T-helper 1 cell treated with Interleukin-12 subunit alpha and Interleukin-12 subunit beta and Interleukin-4 antibody, amounts not matched to agents 30 μg/mL and 1 μg/mL, for 36 hours (primary cell): Measurements from ENCODE around the gene SLC12A3.
"Not testable (repeated sequence)": the region's sequence is repeated elsewhere in the genome, so short reads cannot be mapped to it uniquely, and the experiment has no call there.

Experiments
- H3K27ac Mint-ChIP-seq: one replicate; pipeline ENCODE4 v1.8.0; 2021; ENCODE audit warnings: mild to moderate bottlenecking, mixed read lengths
- H3K27me3 Mint-ChIP-seq: one replicate; pipeline ENCODE4 v1.8.0; 2021; ENCODE audit warnings: low read depth, mixed read lengths
- H3K36me3 Mint-ChIP-seq: one replicate; pipeline ENCODE4 v1.8.0; 2021; ENCODE audit warnings: low read depth, mixed read lengths
- H3K4me1 Mint-ChIP-seq: one replicate; pipeline ENCODE4 v1.8.0; 2021; ENCODE audit warnings: low read depth, mixed read lengths
- H3K4me3 Mint-ChIP-seq: one replicate; pipeline ENCODE4 v1.8.0; 2021; ENCODE audit warnings: mild to moderate bottlenecking, moderate library complexity, mixed read lengths
- H3K9me3 Mint-ChIP-seq: one replicate; pipeline ENCODE4 v1.8.0; 2021; ENCODE audit warnings: mixed read lengths

The SLC12A3 gene

DNA sequence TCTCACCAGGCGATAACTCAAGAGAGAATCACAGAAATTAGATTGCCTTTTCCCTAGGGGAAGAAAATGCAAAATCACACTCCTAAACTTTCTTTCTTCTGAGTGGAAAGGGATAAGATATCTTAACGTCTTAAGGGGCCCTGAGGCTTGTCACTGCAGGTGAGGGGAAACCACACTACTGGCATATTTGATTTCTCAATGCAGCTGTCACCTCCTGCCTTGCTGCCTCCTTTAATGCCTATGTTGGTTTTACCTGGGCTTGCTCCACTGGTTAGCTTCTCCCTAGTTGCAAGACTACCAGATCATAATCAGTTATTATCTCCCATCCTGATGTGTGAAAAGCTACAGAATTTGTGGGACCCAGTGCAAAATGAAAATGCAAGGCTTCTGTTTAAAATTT lies 62.5 kb downstream of the SLC12A3 start:
- H3K4me3 Mint-ChIP-seq: no peak overlapping the region
- peaks cover under 1% of the 10 kb centered on the region for H3K36me3 Mint-ChIP-seq

DNA sequence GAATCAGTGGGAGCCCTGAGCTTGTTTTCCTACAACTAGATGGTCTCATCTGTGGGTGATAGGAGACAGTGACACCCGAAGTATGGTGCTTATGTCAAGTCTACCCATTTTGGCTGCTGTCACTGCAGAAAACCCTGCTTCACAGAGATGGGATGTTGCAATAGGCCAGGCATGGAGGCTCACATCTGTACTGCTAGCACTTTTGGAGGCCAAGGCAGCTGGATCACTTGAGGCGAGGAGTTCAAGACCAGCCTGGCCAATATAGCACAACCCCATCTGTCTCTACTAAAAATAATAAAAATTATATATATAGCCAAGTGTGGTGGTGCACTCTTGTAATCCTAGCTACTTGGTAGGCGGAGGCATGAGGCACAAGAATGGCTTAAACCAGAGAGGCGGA lies 64.6 kb downstream of the SLC12A3 start:
- H3K27me3 Mint-ChIP-seq: no peaks in the 10 kb centered on the region
- H3K4me3 Mint-ChIP-seq: no peak overlapping the region
- H3K4me1 Mint-ChIP-seq: peaks cover 20% of the 10 kb centered on the region
- H3K27ac Mint-ChIP-seq: no peak overlapping the region
- no peaks in the 10 kb centered on the region for H3K9me3 Mint-ChIP-seq
- peaks cover 17% of the 10 kb centered on the region for H3K36me3 Mint-ChIP-seq

More for the DNA sequence above, 62.5 kb downstream of the SLC12A3 start:
- H3K9me3 Mint-ChIP-seq: no peaks in the 10 kb centered on the region
- no peaks in the 10 kb centered on the region for H3K27me3 Mint-ChIP-seq
- H3K27ac Mint-ChIP-seq: no peak overlapping the region
- H3K4me1 Mint-ChIP-seq: peaks cover 19% of the 10 kb centered on the region

DNA sequence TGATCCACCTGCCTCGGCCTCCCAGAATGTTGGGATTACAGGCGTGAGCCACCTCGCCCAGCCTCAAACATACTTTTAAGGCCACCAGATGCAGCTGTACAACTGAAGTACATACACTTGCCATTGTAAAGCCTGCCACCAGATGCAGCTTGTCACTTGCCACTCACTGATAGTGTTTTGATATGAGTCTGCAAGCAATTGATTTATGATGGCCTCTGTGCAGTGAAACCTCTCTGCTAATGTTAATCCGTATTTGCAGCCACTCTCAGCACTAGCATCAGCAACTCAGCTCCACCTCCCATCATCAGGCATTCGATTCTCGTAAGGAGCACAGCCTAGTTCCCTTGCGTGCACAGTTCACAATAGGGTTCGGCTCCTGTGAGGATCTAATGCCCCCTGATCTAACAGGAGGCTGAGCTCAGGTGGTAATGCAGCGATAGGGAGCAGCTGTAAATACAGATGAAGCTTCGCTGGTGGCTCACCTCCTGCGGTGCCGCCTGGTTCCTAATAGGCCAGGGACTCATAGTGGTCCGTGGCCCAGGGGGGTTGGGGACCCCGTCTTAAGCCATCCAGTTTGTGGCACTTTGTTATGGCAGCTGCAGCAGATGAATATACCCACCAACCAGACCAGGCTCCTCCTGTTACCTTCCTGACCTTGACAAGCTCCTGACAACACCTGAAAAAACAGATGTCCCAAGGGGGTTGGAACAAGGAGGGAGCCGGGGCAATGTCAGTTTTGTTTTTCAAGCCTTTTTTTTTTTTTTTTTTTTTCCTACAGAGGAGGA lies 65.7 kb downstream of the SLC12A3 start:
- Mint-ChIP-seq H3K4me1 (peaks cover 25% of the 10 kb centered on the region), H3K27me3 (no peaks in the 10 kb centered on the region), H3K4me3 (peak overlapping the region; percentile 99), H3K9me3 (no peaks in the 10 kb centered on the region), H3K27ac (peak overlapping the region; percentile 90), H3K36me3 (peaks cover 28% of the 10 kb centered on the region)

DNA sequence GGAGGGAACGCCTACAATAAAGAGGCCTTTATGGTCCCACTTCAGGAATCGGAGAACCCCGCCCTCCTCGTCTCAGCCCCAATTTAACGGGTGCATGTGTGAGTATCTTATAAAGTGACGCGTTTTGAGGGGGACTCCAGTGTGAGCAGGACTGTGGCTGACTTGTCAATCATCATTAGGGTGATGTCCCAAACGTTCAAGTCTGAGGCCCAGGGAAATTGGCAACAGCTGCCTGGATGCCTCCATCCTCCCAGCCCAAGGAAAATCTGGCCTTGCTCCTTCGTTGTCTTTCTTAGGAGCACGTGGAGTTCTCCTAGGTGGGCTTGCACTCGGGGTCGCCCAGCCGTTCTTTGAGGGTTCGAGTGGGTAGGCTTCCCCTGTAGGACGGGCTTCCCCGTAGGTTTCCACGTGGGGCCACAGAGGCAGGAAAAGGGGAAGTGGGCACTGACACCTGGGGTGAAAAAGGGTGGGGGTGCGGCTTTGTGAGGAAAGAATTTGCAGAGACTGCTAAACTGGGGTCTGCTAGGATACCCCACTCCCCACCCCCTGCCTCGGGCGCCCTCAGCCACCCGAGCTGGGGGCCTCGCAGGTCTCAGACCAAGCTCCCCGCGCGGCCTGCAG lies 66.4 kb downstream of the SLC12A3 start:
- Mint-ChIP-seq H3K4me3 (peak overlapping the region; percentile 99), H3K4me1 (peaks cover 31% of the 10 kb centered on the region), H3K36me3 (peaks cover 33% of the 10 kb centered on the region), H3K9me3 (no peaks in the 10 kb centered on the region), H3K27me3 (no peaks in the 10 kb centered on the region), H3K27ac (peak overlapping the region; percentile 90)

DNA sequence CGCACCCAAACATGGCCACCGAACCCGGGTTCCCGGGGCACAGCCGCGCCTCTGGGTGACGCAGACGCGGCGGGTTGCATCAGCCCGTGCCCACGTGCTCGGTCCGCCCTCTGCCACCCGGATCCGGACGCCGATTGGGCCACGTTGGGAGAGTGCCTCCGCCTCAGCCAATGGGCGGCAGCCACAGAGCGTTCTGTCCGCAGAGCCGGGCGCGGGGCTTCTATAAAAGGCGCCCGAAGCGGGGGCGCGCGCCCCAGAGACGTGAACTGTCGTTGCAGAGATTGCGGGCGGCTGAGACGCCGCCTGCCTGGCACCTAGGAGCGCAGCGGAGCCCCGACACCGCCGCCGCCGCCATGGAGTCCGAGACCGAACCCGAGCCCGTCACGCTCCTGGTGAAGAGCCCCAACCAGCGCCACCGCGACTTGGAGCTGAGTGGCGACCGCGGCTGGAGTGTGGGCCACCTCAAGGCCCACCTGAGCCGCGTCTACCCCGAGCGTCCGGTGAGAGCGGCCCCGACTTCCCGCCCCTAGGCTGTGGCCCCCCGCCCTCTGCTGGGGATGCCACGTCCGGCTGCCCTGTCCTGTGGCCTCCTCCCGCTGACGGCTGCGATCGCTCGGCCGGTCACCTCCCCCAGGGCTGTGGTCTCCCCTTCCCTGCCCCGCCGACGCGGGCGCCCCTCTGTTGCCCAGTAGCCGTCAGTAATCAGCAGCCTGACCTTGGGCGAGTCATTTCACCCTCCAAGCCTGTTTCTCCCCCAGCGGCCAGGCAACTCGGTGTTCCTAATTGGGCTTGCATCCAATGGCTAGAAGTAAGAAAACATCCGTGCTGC lies 67.1 kb downstream of the SLC12A3 start, which contains the start of gene HERPUD1:
Gene HERPUD1, plus strand, starts transcription at position 251 of the 829 bp plus-strand sequence. Its CDS starts 103 bp downstream, at position 354.
- H3K9me3 Mint-ChIP-seq: no peaks in the 10 kb centered on the region
- H3K4me1 Mint-ChIP-seq: peaks cover 38% of the 10 kb centered on the region
- H3K36me3 Mint-ChIP-seq: peaks cover 41% of the 10 kb centered on the region
- no peaks in the 10 kb centered on the region for H3K27me3 Mint-ChIP-seq
- H3K4me3 Mint-ChIP-seq: peak within 1 kb of the TSS; percentile 99
- peak within 1 kb of the TSS; percentile 99 for H3K27ac Mint-ChIP-seq

DNA sequence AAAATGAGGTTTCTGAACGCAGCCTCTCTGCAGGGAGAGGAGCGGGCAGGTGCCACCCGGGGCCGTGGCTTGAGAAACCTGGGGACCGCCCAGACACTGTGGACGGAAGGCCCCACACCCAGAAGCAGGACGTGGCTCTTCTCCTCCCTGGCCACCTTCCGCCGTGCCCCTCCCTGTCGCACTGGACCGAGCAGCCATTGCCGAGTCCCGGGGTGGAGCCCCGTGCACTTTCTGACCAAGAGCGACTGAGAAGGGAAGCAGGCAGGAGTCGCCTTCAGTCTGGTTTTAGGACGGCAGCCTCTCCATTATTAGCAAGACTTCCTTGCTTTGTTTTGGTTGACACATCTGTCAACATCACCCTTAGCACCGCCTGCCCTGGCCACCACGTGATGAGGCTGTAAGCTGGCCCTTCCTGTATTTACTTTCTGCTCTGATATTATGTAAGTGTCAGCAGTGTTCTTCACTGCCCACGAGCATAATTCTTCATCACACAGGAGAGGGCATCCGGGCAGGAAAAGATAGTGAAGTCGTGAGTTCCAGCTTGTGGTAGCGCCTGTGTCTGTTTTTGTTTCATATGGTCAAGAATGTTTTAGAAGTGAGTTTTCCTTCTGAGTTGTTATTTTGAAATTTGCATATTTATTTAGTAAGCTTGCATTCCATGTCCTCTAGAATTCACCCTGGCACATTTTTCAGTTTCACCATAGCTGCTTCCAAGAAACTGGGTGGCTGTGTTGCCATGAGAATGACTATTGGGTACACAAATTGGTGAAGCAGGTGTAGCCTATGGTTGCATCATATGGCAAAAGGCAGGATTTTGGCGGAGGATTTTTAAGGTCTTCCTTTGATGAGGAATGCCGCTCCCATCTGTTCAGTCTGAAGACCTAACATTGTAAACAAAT lies 68.0 kb downstream of the SLC12A3 start:
- Mint-ChIP-seq H3K4me1 (peaks cover 45% of the 10 kb centered on the region), H3K9me3 (no peaks in the 10 kb centered on the region), H3K4me3 (peak overlapping the region; percentile 99), H3K27me3 (no peaks in the 10 kb centered on the region), H3K36me3 (peaks cover 46% of the 10 kb centered on the region), H3K27ac (peak overlapping the region; percentile 99)

DNA sequence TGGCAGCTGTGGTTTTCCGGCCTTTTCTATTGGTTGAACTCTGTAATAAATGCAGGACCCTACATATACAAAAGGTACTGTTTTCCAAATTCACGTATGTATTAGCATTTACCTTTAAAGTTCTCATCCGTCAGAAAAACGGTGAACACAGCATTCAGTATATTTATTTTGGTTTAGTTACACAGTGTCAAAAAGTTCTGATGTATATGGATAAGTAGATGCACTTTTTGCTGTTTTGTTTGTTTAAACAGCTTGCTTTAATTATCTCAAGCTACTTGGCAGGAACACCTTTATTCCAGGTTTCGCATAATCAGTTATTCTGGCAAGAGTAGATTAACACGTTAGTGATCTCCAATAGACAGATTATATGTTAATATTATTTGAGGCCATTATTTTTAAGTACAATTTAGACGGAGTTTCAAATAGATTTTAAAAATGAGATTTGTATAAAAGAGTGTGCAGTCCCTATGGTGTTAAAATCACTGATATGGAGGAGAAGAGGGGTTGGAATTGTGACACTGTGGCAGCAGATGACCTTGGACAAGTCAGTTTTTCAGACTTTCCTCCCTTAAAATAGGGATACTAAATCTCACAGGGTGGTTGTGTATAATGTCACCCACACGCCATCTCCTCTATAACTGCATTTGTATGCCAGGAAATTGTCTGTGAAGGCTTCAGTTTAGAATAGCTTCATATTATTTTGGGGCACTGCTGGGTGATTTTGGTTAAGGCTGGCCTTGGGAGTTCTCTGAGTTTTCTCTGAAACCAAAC lies 69.0 kb downstream of the SLC12A3 start:
- peak overlapping the region; percentile 99 for H3K4me3 Mint-ChIP-seq
- H3K4me1 Mint-ChIP-seq: peaks cover 53% of the 10 kb centered on the region
- H3K27ac Mint-ChIP-seq: peak overlapping the region; percentile 63
- H3K27me3 Mint-ChIP-seq: no peaks in the 10 kb centered on the region
- H3K9me3 Mint-ChIP-seq: no peaks in the 10 kb centered on the region
- H3K36me3 Mint-ChIP-seq: peaks cover 55% of the 10 kb centered on the region

DNA sequence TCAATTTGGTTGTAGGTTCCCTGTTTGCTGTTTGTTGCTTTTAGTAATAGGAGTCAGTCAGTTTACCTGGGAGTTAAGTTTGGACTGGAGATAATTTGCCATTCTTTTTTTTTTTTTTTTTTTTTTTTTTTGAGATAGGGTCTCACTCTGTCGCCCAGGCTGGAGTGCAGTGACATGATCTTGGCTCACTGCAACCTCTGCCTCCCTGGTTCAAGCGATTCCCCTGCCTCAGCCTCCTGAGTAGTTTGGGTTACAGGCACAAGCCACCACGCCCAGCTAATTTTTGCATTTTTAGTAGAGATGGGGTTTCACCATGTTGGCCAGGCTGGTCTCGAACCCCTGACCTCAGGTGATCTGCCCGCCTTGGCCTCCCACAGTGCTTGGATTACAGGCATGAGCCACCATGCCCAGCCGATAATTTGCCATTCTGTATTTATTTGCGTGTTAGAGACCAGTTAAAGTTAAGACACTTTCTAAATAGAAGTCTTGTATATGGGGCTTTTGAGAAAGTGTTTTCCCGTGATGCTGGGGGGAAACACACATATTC lies 69.7 kb downstream of the SLC12A3 start:
- H3K27me3 Mint-ChIP-seq, H3K9me3 Mint-ChIP-seq: not testable (repeated sequence)
- H3K4me3 Mint-ChIP-seq: peak overlapping the region; percentile 99
- peak overlapping the region; percentile 63 for H3K27ac Mint-ChIP-seq
- H3K36me3 Mint-ChIP-seq: peaks cover 61% of the 10 kb centered on the region
- H3K4me1 Mint-ChIP-seq: peaks cover 58% of the 10 kb centered on the region

DNA sequence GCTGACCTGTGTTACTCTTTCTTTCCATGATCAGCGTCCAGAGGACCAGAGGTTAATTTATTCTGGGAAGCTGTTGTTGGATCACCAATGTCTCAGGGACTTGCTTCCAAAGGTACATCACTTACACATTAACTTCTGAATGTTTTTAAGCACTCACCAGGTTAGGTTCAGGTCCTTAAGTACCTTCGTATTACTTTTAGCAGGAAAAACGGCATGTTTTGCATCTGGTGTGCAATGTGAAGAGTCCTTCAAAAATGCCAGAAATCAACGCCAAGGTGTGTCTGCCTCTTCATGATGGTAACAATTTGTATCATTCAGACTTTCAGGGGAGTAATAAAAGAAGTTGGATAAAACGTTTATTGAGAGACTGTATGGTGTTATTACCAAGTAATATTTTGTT lies 70.2 kb downstream of the SLC12A3 start:
- H3K9me3 Mint-ChIP-seq: no peaks in the 10 kb centered on the region
- peaks cover 63% of the 10 kb centered on the region for H3K4me1 Mint-ChIP-seq
- peak overlapping the region; percentile 76 for H3K4me3 Mint-ChIP-seq
- no peaks in the 10 kb centered on the region for H3K27me3 Mint-ChIP-seq
- peak overlapping the region; percentile 63 for H3K27ac Mint-ChIP-seq
- H3K36me3 Mint-ChIP-seq: peaks cover 67% of the 10 kb centered on the region

DNA sequence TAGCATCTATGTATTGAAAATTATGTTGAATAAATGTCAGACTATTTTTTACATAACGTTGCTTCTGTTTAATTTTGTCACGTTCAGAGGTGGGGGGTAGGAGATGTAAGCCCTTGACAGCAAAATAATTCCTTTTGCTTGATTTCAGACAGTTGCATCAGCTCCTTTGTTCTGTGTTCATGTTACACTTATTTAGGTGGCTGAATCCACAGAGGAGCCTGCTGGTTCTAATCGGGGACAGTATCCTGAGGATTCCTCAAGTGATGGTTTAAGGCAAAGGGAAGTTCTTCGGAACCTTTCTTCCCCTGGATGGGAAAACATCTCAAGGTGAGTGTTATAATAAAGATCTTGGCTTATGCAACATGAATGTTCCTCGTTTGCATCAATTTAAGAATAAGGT lies 71.5 kb downstream of the SLC12A3 start:
- H3K27ac Mint-ChIP-seq: peak overlapping the region; percentile 45
- peaks cover 59% of the 10 kb centered on the region for H3K4me1 Mint-ChIP-seq

DNA sequence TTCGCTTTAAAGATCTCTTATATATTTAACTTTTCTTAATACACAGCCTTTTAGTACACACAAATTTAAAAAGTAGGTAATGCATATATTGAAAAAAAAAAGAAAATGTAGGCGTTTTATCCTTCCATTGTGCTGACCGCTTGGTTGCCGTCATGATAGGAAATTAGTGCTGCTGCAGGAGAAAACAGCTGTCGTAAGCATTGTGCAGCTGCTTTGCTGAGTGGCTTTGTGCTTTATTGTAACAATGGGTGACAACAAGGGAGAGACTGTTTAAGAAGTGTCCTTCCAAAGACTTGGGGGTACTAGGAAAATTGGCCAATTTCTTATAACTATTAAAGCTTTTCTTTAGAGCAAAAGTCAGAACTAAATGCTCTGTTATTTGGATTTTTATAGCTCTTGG lies 71.9 kb downstream of the SLC12A3 start:
- Mint-ChIP-seq H3K4me1 (peaks cover 59% of the 10 kb centered on the region), H3K9me3 (no peaks in the 10 kb centered on the region), H3K27ac (peak overlapping the region; percentile 45), H3K36me3 (peaks cover 75% of the 10 kb centered on the region), H3K27me3 (no peaks in the 10 kb centered on the region), H3K4me3 (no peak overlapping the region)

More for the DNA sequence above, 71.5 kb downstream of the SLC12A3 start:
- Mint-ChIP-seq H3K36me3 (peaks cover 72% of the 10 kb centered on the region), H3K9me3 (no peaks in the 10 kb centered on the region), H3K4me3 (peak overlapping the region; percentile 31), H3K27me3 (no peaks in the 10 kb centered on the region)

DNA sequence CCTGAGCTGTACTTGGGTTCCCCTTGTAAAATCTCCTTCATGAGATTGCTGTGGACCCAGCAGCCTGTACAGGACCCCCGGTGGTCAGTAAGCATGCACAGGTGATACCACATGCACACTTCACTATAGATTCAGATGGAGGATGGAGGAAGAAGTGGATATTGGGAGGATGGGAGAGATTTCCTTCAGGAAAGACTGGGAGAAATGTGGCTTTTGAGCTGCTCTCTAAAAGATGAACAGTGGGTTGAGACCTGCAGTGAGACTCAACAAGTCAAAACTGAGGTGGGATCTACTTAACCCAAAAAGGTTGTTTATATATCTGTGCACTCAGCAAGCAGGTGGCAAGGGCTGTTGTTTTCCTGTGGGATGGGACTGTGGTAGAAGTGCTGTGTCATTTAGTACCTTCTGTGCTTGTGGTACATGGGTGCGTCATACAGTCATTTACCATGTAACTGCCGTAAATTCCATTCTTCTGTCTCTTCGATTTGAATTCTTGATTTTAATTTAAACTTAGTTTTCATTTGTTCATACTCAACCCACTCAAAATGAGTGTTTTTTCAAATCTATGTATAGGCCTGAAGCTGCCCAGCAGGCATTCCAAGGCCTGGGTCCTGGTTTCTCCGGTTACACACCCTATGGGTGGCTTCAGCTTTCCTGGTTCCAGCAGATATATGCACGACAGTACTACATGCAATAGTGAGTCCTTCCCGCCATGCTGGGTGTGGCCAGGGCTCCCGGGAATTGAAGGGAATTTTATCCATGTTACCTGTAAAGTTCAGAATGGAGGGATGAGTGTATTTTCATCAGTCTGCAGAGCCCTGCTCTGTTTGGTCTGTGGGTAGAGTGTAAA lies 73.9 kb downstream of the SLC12A3 start:
- peak overlapping the region; percentile 87 for H3K27ac Mint-ChIP-seq
- no peaks in the 10 kb centered on the region for H3K9me3 Mint-ChIP-seq
- H3K4me1 Mint-ChIP-seq: peaks cover 73% of the 10 kb centered on the region
- peak overlapping the region; percentile 85 for H3K4me3 Mint-ChIP-seq
- H3K36me3 Mint-ChIP-seq: peaks cover 77% of the 10 kb centered on the region
- H3K27me3 Mint-ChIP-seq: no peaks in the 10 kb centered on the region
